Common myeloid progenitor, CD34-positive (primary cell): ENCODE data around the gene MTPN.

Experiments
- CTCF ChIA-PET: fragments of 350-600 bp; sonication (Branson Sonifier 250); formaldehyde crosslinking; loops from one replicate; lab custom pipeline; 2021; ENCODE audit warnings: antibody characterized with exemption; lab: Charles Lee
- POLR2A ChIA-PET: fragments of 350-600 bp; sonication (Branson Sonifier 250); formaldehyde crosslinking; loops from one replicate; lab custom pipeline; 2021; ENCODE audit warnings: antibody characterized with exemption; lab: Charles Lee
- DNase-seq, 3 donors: peaks; one replicate each; pipeline versions ENCODE4 v3.0.0 to v3.0.0-alpha.2; 2013
- H3K27ac ChIP-seq, 2 experiments: 1 replicate in 1 of 2; 2 replicates in 1 of 2; pipeline ENCODE4 v1.7.0; 2013; ENCODE audit warnings: inconsistent platforms in 2 of 2, low read length in 2 of 2, mild to moderate bottlenecking in 2 of 2, low read depth in 1 of 2, moderate library complexity in 1 of 2; ENCODE audit not compliant: severe bottlenecking in 2 of 2, insufficient read depth in 1 of 2, poor library complexity in 1 of 2
- H3K27me3 ChIP-seq, 5 experiments: replicated peaks in 2 of 5; 1 replicate in 3 of 5; 2 replicates in 2 of 5; pipeline versions ENCODE4 v1.6.1 to v1.7.0; 2013; ENCODE audit warnings: low read length in 4 of 5, mild to moderate bottlenecking in 2 of 5, moderate library complexity in 2 of 5, inconsistent platforms in 1 of 5; ENCODE audit not compliant: insufficient read depth in 5 of 5, control insufficient read depth in 4 of 5
- H3K36me3 ChIP-seq, 4 experiments: 1 replicate in 2 of 4; 2 replicates in 2 of 4; pipeline versions ENCODE4 v1.6.1 to v1.7.0; 2013; ENCODE audit warnings: low read length in 3 of 4, control low read depth in 1 of 4, mild to moderate bottlenecking in 1 of 4; ENCODE audit not compliant: control insufficient read depth in 4 of 4, insufficient read depth in 4 of 4
- H3K4me1 ChIP-seq, 4 experiments: 1 replicate in 3 of 4; 2 replicates in 1 of 4; pipeline versions ENCODE4 v1.6.1 to v1.7.1; 2013; ENCODE audit warnings: low read length in 3 of 4, mild to moderate bottlenecking in 3 of 4, control low read depth in 1 of 4, inconsistent platforms in 1 of 4, moderate library complexity in 1 of 4; ENCODE audit not compliant: control insufficient read depth in 4 of 4, insufficient read depth in 4 of 4; ENCODE audit errors: control extremely low read depth in 1 of 4
- H3K4me3 ChIP-seq, 7 experiments: 1 replicate in 4 of 7; 2 replicates in 3 of 7; pipeline versions ENCODE4 v1.5.1 to v1.7.0; 2013; ENCODE audit warnings: mild to moderate bottlenecking in 7 of 7, low read length in 6 of 7, moderate library complexity in 6 of 7, inconsistent platforms in 2 of 7, low read depth in 2 of 7, control low read depth in 1 of 7; ENCODE audit not compliant: insufficient read depth in 4 of 7, control insufficient read depth in 1 of 7; ENCODE audit errors: extremely low read depth in 1 of 7
- H3K9me3 ChIP-seq, 5 experiments: 1 replicate in 4 of 5; 2 replicates in 1 of 5; pipeline versions ENCODE4 v1.6.1 to v1.7.1; 2013; ENCODE audit warnings: low read length in 4 of 5, mild to moderate bottlenecking in 2 of 5, inconsistent platforms in 1 of 5, low read depth in 1 of 5, moderate library complexity in 1 of 5; ENCODE audit not compliant: control insufficient read depth in 4 of 5, insufficient read depth in 2 of 5; ENCODE audit errors: control extremely low read depth in 1 of 5
- WGBS: methylation state at CpG from one replicate; pipeline ENCODE4 v1.1.5; 2013; ENCODE audit not compliant: insufficient coverage; 5-methylcytosine and 5-hydroxymethylcytosine counted together

Gene MTPN

GRCh38 chr7:136015638-136016037 lies 38.5 kb upstream of the MTPN start:
- ChIA-PET CTCF (interaction anchor here (0.6 to 1.3 kb wide), 3 partner anchors 10 to 212 kb away, joined by 3 read pairs; no protein-coding TSS in a partner anchor), POLR2A (no interaction called here)
- Histone ChIP-seq H3K27me3 (peaks cover 0 to 2% (median 0%) of the 10 kb centered on the region in 5 experiments), H3K36me3 (no peaks in the 10 kb centered on the region), H3K4me1 (peaks cover 0 to 9% (median 3%) of the 10 kb centered on the region in 4 experiments), H3K9me3 (no peaks in the 10 kb centered on the region), H3K4me3 (no peak overlapping the region), H3K27ac (no peak overlapping the region)
- WGBS: no CpG with 5 or more reads among the region's 1 CpG
- no peak for DNase-seq

GRCh38 chr7:136014659-136015058 lies 37.5 kb upstream of the MTPN start:
- no peak overlapping the region for H3K4me3 ChIP-seq
- DNase-seq: no peak
- no peak overlapping the region for H3K27ac ChIP-seq
- CTCF ChIA-PET: interaction anchor here (1.4 kb wide), 1 partner anchor 63 kb away, joined by 3 read pairs; no protein-coding TSS in a partner anchor
- H3K9me3 ChIP-seq: no peaks in the 10 kb centered on the region
- no peaks in the 10 kb centered on the region for H3K36me3 ChIP-seq
- no CpG with 5 or more reads among the region's 3 CpGs for WGBS
- H3K4me1 ChIP-seq: peaks cover 0 to 9% (median 3%) of the 10 kb centered on the region in 4 experiments
- POLR2A ChIA-PET: interaction anchor here (0.6 kb wide), 1 partner anchor 269 kb away, joined by 3 read pairs; no protein-coding TSS in a partner anchor
- peaks cover 0 to 2% (median 0%) of the 10 kb centered on the region in 5 experiments for H3K27me3 ChIP-seq

GRCh38 chr7:136012238-136012637 lies 35.1 kb upstream of the MTPN start:
- peak overlapping the region in 3 of 7 experiments; percentile 16 to 73 (median 50) for H3K4me3 ChIP-seq
- ChIA-PET POLR2A (interaction anchor here (1.3 kb wide), 1 partner anchor 12 kb away, joined by 4 read pairs; no protein-coding TSS in a partner anchor), CTCF (interaction anchor here (10.6 kb wide), 1 partner anchor 211 kb away, joined by 121 read pairs; no protein-coding TSS in a partner anchor)
- no peaks in the 10 kb centered on the region for H3K36me3 ChIP-seq
- 100% methylated on average over 2 of the region's 8 CpGs for whole genome bisulfite sequencing
- DNase-seq: no peak
- H3K27ac ChIP-seq: no peak overlapping the region
- peaks cover 0 to 10% (median 3%) of the 10 kb centered on the region in 4 experiments for H3K4me1 ChIP-seq
- no peaks in the 10 kb centered on the region for H3K9me3 ChIP-seq
- peaks cover 0 to 2% (median 0%) of the 10 kb centered on the region in 5 experiments for H3K27me3 ChIP-seq

GRCh38 chr7:136009488-136010079 lies 32.4 kb upstream of the MTPN start:
- no peak overlapping the region for H3K27ac ChIP-seq
- DNase-seq: peak; percentile 48 to 66 (median 52)
- H3K36me3 ChIP-seq: no peaks in the 10 kb centered on the region
- H3K9me3 ChIP-seq: no peaks in the 10 kb centered on the region
- WGBS: no CpG with 5 or more reads among the region's 4 CpGs
- ChIA-PET POLR2A (no interaction called here), CTCF (interaction anchor here (0.6 to 10.6 kb wide), 14 partner anchors 67 to 1154 kb away, joined by 3 to 121 read pairs (median 4); no protein-coding TSS in a partner anchor)
- H3K4me3 ChIP-seq: no peak overlapping the region
- peaks cover 0 to 2% (median 0%) of the 10 kb centered on the region in 5 experiments for H3K27me3 ChIP-seq
- peaks cover 0 to 10% (median 3%) of the 10 kb centered on the region in 4 experiments for H3K4me1 ChIP-seq

GRCh38 chr7:136006208-136006607 lies 29.0 kb upstream of the MTPN start:
- no peaks in the 10 kb centered on the region for H3K9me3 ChIP-seq
- H3K36me3 ChIP-seq: no peaks in the 10 kb centered on the region
- WGBS: no CpG with 5 or more reads among the region's 3 CpGs
- POLR2A ChIA-PET: no interaction called here
- no peak overlapping the region for H3K4me3 ChIP-seq
- CTCF ChIA-PET: interaction anchor here (10.6 kb wide), 1 partner anchor 205 kb away, joined by 121 read pairs; no protein-coding TSS in a partner anchor
- H3K4me1 ChIP-seq: peaks cover 0 to 2% (median 0%) of the 10 kb centered on the region in 4 experiments
- no peak for DNase-seq
- H3K27me3 ChIP-seq: no peaks in the 10 kb centered on the region
- no peak overlapping the region for H3K27ac ChIP-seq

- no peak overlapping the region for H3K27ac ChIP-seq
- POLR2A ChIA-PET: no interaction called here
- H3K27me3 ChIP-seq: no peaks in the 10 kb centered on the region
- no peaks in the 10 kb centered on the region for H3K36me3 ChIP-seq
- H3K4me1 ChIP-seq: no peaks in the 10 kb centered on the region
- CTCF ChIA-PET: interaction anchor here (0.6 to 10.6 kb wide), 2 partner anchors 203 to 843 kb away, joined by 4 to 121 read pairs; no protein-coding TSS in a partner anchor
- H3K9me3 ChIP-seq: no peaks in the 10 kb centered on the region
- no peak for DNase-seq
- WGBS: 100% methylated on average over 1 of the region's 3 CpGs
- no peak overlapping the region for H3K4me3 ChIP-seq
Measured at GRCh38 chr7:136004083-136004482, 26.9 kb upstream of the MTPN start.

GRCh38 chr7:136002802-136003201 lies 25.6 kb upstream of the MTPN start:
- Histone ChIP-seq H3K36me3 (no peaks in the 10 kb centered on the region), H3K27ac (no peak overlapping the region), H3K4me3 (no peak overlapping the region), H3K27me3 (no peaks in the 10 kb centered on the region), H3K9me3 (no peaks in the 10 kb centered on the region), H3K4me1 (no peaks in the 10 kb centered on the region)
- no CpG with 5 or more reads among the region's 1 CpG for WGBS
- ChIA-PET POLR2A (no interaction called here), CTCF (no interaction called here)
- no peak for DNase-seq
